K562 (cell line): ENCODE data around the gene ZNF107. TPM values are rescaled to one million over a fixed set of nuclear protein-coding genes. Genes with fewer than 3 reads are reported as not detected.

Experiments
- AFF4 ChIP-seq: sonication (generic); formaldehyde crosslinking; IDR thresholded peaks from 2 replicates; pipeline ENCODE4 v1.8.0; 2023; ENCODE audit warnings: mild to moderate bottlenecking, missing genetic modification reagents
- COPS2 ChIP-seq: fragments of 450-650 bp; conservative IDR thresholded peaks from 2 replicates; pipeline ENCODE4 v1.6.1; 2016; ENCODE audit warnings: mild to moderate bottlenecking, moderate library complexity
- CREM ChIP-seq: IDR thresholded peaks from 2 replicates; pipeline ENCODE4 v1.6.1; 2014; ENCODE audit warnings: antibody characterized with exemption, low read depth
- CXXC5 ChIP-seq: fragments of 250-450 bp; sonication (Bioruptor Pico); IDR thresholded peaks from 2 replicates; pipeline ENCODE4 v1.8.0; 2022; ENCODE audit warnings: inconsistent platforms, mild to moderate bottlenecking, moderate library complexity
- E4F1 ChIP-seq: fragments of 250-450 bp; sonication (Bioruptor Pico); IDR thresholded peaks from 2 replicates; pipeline ENCODE4 v1.5.0; 2021; ENCODE audit warnings: mild to moderate bottlenecking, borderline replicate concordance
- HDGF ChIP-seq: fragments of 450-650 bp; IDR thresholded peaks from 2 replicates; pipeline ENCODE4 v1.6.1; 2016
- MAFG ChIP-seq: fragments of 450-650 bp; conservative IDR thresholded peaks from 2 replicates; pipeline ENCODE4 v1.6.1; 2016; ENCODE audit warnings: missing genetic modification characterization, missing compliant biosample characterization
- MEIS2 ChIP-seq: fragments of 450-650 bp; IDR thresholded peaks from 2 replicates; pipeline ENCODE4 v1.6.1; 2014; ENCODE audit warnings: mild to moderate bottlenecking; ENCODE audit not compliant: partially characterized antibody
- NFXL1 ChIP-seq: fragments of 450-650 bp; formaldehyde crosslinking; IDR thresholded peaks from 2 replicates; pipeline ENCODE4 v1.4.0; 2021; ENCODE audit warnings: mild to moderate bottlenecking
- RBFOX2 ChIP-seq: fragments of 200-400 bp; formaldehyde crosslinking; IDR thresholded peaks from 2 replicates; pipeline ENCODE4 v1.6.1; 2017; ENCODE audit warnings: low read depth, mild to moderate bottlenecking, low read length, moderate library complexity
- RFX5 ChIP-seq: IDR thresholded peaks from 2 replicates; pipeline ENCODE4 v1.6.1; 2011; ENCODE audit warnings: low read depth, mild to moderate bottlenecking, improper control_type of control experiment, low read length
- TAF15 ChIP-seq: fragments of 200-400 bp; formaldehyde crosslinking; IDR thresholded peaks from 2 replicates; pipeline ENCODE4 v1.6.1; 2017; ENCODE audit warnings: mild to moderate bottlenecking, low read depth, low read length, moderate library complexity
- TCF15 ChIP-seq: fragments of 250-450 bp; sonication (Bioruptor Pico); IDR thresholded peaks from 2 replicates; pipeline ENCODE4 v1.8.0; 2022; ENCODE audit warnings: moderate library complexity, mild to moderate bottlenecking, inconsistent platforms
- ZBTB26 ChIP-seq: fragments of 450-650 bp; formaldehyde crosslinking; IDR thresholded peaks from 2 replicates; pipeline ENCODE4 v1.4.0; 2022; ENCODE audit warnings: missing genetic modification characterization
- ZFPM2 ChIP-seq: fragments of 250-450 bp; sonication (Bioruptor Pico); IDR thresholded peaks from 2 replicates; pipeline ENCODE4 v1.5.1; 2022; ENCODE audit warnings: mild to moderate bottlenecking
- ZNF175 ChIP-seq: fragments of 200-800 bp; sonication (Bioruptor generic); IDR thresholded peaks from 2 replicates; pipeline ENCODE4 v1.6.1; 2016; ENCODE audit warnings: low read depth, mild to moderate bottlenecking, missing genetic modification characterization, missing compliant biosample characterization
- polyA plus RNA-seq, 8 experiments: library from polyadenylated mRNA; depleted of rRNA in 4 of 8; stranded (reverse) in 5 of 8; unstranded in 3 of 8; fragments of >200 nt; fragmentation: Nextera tagmentation in 2 of 8; fragmentation: Illumina TruSeq in 1 of 8; extraction: Ambion mirVana in 2 of 8; extraction: Trizol in 1 of 8; gene quantifications; 2 replicates each; pipeline versions ENCODE4 v1.2.1 to v1.2.3, GENCODE V29; 2011 to 2014; ENCODE audit warnings: inconsistent platforms in 1 of 8, missing spikeins in 1 of 8
- total RNA-seq, 7 experiments: library from RNA; depleted of rRNA in 6 of 7; stranded (reverse); fragments of >200 nt in 6 of 7; fragmentation: Illumina TruSeq in 2 of 7; extraction: Trizol in 2 of 7; gene quantifications; 2 replicates each; pipeline versions ENCODE4 v1.2.1 to v1.2.3, GENCODE V29; 2011 to 2021; ENCODE audit warnings: low replicate concordance in 1 of 7
- TF ChIP-seq, protein P1 (sequence below): sonication (generic); formaldehyde crosslinking; IDR thresholded peaks from 2 replicates; pipeline ENCODE4 v1.8.1; 2023; ENCODE audit warnings: mild to moderate bottlenecking, missing genetic modification reagents
- TF ChIP-seq, protein P2 (sequence below): fragments of 450-650 bp; formaldehyde crosslinking; IDR thresholded peaks from 2 replicates; pipeline ENCODE4 v1.4.0; 2022; ENCODE audit warnings: missing genetic modification characterization

The ZNF107 gene
- total and polyA plus RNA-seq, 9 of the 15 experiments (the other 6 are each of a cell fraction or from before 2014, with no cell fraction given): 2.4 to 14.2 (median 7.9) TPM

GRCh38 chr7:64665980-64666662 is at the start of gene ZNF107 (continued):
- no peak for TF ChIP-seq ZNF175 (CRISPR knock-in tag)
- no peak for TF ChIP-seq ZFPM2 (CRISPR knock-in tag)
- no peak for TF ChIP-seq RFX5
- no peak for TF ChIP-seq TCF15 (CRISPR knock-in tag)
- TF ChIP-seq, protein P1, sequence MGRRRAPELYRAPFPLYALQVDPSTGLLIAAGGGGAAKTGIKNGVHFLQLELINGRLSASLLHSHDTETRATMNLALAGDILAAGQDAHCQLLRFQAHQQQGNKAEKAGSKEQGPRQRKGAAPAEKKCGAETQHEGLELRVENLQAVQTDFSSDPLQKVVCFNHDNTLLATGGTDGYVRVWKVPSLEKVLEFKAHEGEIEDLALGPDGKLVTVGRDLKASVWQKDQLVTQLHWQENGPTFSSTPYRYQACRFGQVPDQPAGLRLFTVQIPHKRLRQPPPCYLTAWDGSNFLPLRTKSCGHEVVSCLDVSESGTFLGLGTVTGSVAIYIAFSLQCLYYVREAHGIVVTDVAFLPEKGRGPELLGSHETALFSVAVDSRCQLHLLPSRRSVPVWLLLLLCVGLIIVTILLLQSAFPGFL (CRISPR knock-in tag): no peak
- no peak for TF ChIP-seq AFF4 (CRISPR knock-in tag)
- TF ChIP-seq COPS2: no peak
- TF ChIP-seq TAF15: no peak
- no peak for TF ChIP-seq HDGF
- TF ChIP-seq ZBTB26 (CRISPR knock-in tag): no peak
- TF ChIP-seq MAFG (tag): no peak
- TF ChIP-seq CXXC5: 0 out of 2 replicates have a peak, but pooled peaks have one; percentile 27
- TF ChIP-seq E4F1 (CRISPR knock-in tag): no peak
- TF ChIP-seq, protein P2, sequence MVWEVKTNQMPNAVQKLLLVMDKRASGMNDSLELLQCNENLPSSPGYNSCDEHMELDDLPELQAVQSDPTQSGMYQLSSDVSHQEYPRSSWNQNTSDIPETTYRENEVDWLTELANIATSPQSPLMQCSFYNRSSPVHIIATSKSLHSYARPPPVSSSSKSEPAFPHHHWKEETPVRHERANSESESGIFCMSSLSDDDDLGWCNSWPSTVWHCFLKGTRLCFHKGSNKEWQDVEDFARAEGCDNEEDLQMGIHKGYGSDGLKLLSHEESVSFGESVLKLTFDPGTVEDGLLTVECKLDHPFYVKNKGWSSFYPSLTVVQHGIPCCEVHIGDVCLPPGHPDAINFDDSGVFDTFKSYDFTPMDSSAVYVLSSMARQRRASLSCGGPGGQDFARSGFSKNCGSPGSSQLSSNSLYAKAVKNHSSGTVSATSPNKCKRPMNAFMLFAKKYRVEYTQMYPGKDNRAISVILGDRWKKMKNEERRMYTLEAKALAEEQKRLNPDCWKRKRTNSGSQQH: no peak
- TF ChIP-seq NFXL1: no peak
- TF ChIP-seq MEIS2: peak; percentile 85
- TF ChIP-seq CREM: peak; percentile 54; the same call in 1 of the 2 replicates
- TF ChIP-seq RBFOX2: peak; percentile 85
